Body of pancreas (tissue), 4 donors: ENCODE data around the gene WDR86.

ENCODE experiments used
- POLR2A ChIP-seq, 3 donors: fragments of 450-650 bp; IDR thresholded peaks; one replicate each; pipeline ENCODE4 v1.6.1; 2016; ENCODE audit warnings: antibody characterized with exemption in 3 of 3, mild to moderate bottlenecking in 2 of 3
- TF ChIP-seq, protein P1 (sequence below), 7 experiments: fragments of 450-650 bp in 4 of 7; fragments of 200-600 bp in 3 of 7; sonication (generic) in 3 of 7; IDR thresholded peaks; one replicate each; pipeline ENCODE4 v1.5.1; 2016 to 2019; ENCODE audit warnings: antibody characterized with exemption in 7 of 7

DNA sequence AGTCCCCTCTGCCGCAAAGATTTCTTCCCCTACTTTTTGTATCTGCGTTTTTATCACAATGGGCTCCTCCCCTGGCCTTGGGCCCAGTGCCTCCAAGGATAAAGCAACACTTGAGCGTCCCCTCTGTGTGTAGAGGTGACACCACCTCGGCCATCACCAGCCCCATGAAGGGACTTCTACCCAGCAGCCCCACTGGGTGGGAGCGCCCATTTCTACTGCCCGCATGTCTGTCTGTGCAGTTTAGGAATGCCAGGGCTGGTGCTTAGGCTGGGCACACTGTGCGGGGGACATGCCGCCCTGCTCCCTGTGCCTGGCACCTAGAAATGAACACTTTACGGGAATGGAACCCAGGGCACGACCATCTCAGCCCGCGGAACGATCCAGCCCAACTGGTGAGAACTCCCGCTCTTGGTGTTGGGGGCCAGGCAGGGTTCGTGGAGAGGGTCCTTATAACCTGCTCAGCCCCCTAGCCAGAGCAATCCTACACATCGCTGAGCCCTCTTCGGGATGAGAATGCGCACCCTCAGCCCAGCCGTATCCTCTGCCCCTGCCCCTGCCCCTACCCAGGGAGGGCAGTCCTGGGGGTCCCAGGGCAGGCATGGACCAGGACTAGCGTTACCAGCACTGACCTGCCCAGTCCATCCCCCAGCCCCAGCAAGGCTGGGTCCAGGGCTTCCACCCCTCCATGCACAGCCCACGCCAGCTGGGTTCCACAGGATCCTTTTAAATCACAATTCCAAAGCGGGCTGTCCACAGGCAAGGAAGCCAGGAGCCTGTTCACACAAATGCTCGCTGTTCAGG is 17.3 kb upstream of the WDR86 start:
- TF ChIP-seq, protein P1, sequence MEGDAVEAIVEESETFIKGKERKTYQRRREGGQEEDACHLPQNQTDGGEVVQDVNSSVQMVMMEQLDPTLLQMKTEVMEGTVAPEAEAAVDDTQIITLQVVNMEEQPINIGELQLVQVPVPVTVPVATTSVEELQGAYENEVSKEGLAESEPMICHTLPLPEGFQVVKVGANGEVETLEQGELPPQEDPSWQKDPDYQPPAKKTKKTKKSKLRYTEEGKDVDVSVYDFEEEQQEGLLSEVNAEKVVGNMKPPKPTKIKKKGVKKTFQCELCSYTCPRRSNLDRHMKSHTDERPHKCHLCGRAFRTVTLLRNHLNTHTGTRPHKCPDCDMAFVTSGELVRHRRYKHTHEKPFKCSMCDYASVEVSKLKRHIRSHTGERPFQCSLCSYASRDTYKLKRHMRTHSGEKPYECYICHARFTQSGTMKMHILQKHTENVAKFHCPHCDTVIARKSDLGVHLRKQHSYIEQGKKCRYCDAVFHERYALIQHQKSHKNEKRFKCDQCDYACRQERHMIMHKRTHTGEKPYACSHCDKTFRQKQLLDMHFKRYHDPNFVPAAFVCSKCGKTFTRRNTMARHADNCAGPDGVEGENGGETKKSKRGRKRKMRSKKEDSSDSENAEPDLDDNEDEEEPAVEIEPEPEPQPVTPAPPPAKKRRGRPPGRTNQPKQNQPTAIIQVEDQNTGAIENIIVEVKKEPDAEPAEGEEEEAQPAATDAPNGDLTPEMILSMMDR (IDR thresholded peaks at IDR 0.05), result no peak
- TF ChIP-seq POLR2A (IDR thresholded peaks at IDR 0.05), result no peak
